GM12801 (cell line): ENCODE measurements around the gene SCUBE1.

Experiments
- TF ChIP-seq, protein P1 (sequence below): IDR thresholded peaks from one replicate; pipeline ENCODE4 v1.5.1; 2011; ENCODE audit warnings: control low read depth; ENCODE audit not compliant: insufficient read length; ENCODE audit errors: extremely low read depth

SCUBE1 gene

GRCh38 chr22:43331698-43332097 lies 11.5 kb downstream of the SCUBE1 start:
- TF ChIP-seq, protein P1, sequence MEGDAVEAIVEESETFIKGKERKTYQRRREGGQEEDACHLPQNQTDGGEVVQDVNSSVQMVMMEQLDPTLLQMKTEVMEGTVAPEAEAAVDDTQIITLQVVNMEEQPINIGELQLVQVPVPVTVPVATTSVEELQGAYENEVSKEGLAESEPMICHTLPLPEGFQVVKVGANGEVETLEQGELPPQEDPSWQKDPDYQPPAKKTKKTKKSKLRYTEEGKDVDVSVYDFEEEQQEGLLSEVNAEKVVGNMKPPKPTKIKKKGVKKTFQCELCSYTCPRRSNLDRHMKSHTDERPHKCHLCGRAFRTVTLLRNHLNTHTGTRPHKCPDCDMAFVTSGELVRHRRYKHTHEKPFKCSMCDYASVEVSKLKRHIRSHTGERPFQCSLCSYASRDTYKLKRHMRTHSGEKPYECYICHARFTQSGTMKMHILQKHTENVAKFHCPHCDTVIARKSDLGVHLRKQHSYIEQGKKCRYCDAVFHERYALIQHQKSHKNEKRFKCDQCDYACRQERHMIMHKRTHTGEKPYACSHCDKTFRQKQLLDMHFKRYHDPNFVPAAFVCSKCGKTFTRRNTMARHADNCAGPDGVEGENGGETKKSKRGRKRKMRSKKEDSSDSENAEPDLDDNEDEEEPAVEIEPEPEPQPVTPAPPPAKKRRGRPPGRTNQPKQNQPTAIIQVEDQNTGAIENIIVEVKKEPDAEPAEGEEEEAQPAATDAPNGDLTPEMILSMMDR = no peak

DNA sequence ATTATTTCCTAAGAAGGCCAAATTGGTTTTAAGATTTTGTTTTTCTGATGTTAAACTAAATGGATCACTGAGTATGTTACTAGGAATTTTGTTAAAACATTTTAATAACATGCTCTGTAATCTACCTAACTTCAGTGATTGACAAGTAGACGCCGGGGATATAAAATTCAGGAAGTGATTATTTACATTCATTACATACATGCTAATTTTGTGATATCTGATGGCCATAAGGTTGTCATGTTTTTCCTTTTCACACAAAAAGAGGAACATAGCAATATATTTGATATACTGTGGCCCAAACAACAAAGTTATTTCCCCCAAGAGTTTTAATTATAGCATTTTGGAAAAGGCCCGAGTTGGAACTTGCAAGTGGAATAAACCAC lies 12.1 kb downstream of the SCUBE1 start:
- TF ChIP-seq, protein P1 = no peak

- TF ChIP-seq, protein P1 = no peak
Observed at GRCh38 chr22:43330178-43331068, 12.7 kb downstream of the SCUBE1 start.

GRCh38 chr22:43329061-43329460 lies 14.1 kb downstream of the SCUBE1 start:
- TF ChIP-seq, protein P1 = no peak

- TF ChIP-seq, protein P1 = no peak
Observed at GRCh38 chr22:43327157-43327438, 16.1 kb downstream of the SCUBE1 start.

GRCh38 chr22:43326331-43327156 lies 16.6 kb downstream of the SCUBE1 start:
- TF ChIP-seq, protein P1 = no peak

GRCh38 chr22:43325176-43325575 lies 18.0 kb downstream of the SCUBE1 start:
- TF ChIP-seq, protein P1 = no peak
